Gastrocnemius medialis (tissue), 4 donors: ENCODE results near the gene RALY.

Experiments used
- POLR2A ChIP-seq, 2 donors: fragments of 450-650 bp; IDR thresholded peaks; one replicate each; pipeline ENCODE4 v1.6.1; 2017; ENCODE audit warnings: antibody characterized with exemption in 2 of 2, mild to moderate bottlenecking in 2 of 2, moderate library complexity in 2 of 2
- TF ChIP-seq, protein P1 (sequence below), 5 experiments: fragments of 450-650 bp in 3 of 5; fragments of 200-600 bp in 2 of 5; sonication (generic) in 2 of 5; IDR thresholded peaks in 4 of 5; conservative IDR thresholded peaks in 1 of 5; 1 replicate in 4 of 5; 2 replicates in 1 of 5; pipeline ENCODE4 v1.5.1; 2016 to 2019; ENCODE audit warnings: antibody characterized with exemption in 5 of 5, mild to moderate bottlenecking in 3 of 5, moderate library complexity in 3 of 5

- TF ChIP-seq, protein P1, sequence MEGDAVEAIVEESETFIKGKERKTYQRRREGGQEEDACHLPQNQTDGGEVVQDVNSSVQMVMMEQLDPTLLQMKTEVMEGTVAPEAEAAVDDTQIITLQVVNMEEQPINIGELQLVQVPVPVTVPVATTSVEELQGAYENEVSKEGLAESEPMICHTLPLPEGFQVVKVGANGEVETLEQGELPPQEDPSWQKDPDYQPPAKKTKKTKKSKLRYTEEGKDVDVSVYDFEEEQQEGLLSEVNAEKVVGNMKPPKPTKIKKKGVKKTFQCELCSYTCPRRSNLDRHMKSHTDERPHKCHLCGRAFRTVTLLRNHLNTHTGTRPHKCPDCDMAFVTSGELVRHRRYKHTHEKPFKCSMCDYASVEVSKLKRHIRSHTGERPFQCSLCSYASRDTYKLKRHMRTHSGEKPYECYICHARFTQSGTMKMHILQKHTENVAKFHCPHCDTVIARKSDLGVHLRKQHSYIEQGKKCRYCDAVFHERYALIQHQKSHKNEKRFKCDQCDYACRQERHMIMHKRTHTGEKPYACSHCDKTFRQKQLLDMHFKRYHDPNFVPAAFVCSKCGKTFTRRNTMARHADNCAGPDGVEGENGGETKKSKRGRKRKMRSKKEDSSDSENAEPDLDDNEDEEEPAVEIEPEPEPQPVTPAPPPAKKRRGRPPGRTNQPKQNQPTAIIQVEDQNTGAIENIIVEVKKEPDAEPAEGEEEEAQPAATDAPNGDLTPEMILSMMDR (IDR thresholded peaks at IDR 0.05 in 4 of 5, conservative IDR thresholded peaks at IDR 0.05 in 1 of 5) = no peak
- TF ChIP-seq POLR2A (IDR thresholded peaks at IDR 0.05) = no peak
These were observed 137.8 kb downstream of the RALY start for GRCh38 chr20:34131491-34131890.
